ENCODE measurements around the gene UVRAG.

The UVRAG gene

GRCh38 chr11:76189682-76190081 is 374.7 kb downstream of the UVRAG start:
- no peak for TF ChIP-seq CTCF (IDR thresholded peaks at IDR 0.05; ENCODE audit: control insufficient read depth, insufficient read depth, low read depth, low read length, missing control alignments)
- DNase-seq (ENCODE audit: low read depth), result no peak
- H3K4me3 ChIP-seq (ENCODE audit: control insufficient read depth, low read depth, low read length), result no peak overlapping the region

DNA sequence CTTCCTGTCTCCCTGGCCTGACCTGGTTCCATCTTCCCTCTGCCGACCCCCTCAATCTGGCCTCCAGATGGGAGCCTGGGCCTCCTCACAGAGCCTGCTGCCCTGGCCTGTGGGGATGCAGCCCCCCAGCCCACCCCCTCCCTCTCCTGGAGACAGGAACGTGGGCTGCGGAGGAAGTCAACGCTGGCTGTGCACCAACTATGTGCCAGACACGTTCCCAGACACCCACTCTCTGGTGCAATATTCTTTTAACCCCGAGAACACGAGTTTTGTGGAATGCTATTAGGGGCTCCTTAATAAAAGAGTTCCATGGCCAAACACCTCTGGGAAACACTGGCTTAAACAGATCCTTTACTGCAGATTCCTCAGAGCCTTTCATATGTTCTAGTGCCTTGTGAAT is 375.4 kb downstream of the UVRAG start:
- no peak for TF ChIP-seq CTCF (IDR thresholded peaks at IDR 0.05; ENCODE audit: control insufficient read depth, insufficient read depth, low read depth, low read length, missing control alignments)
- no peak overlapping the region for H3K4me3 ChIP-seq (ENCODE audit: control insufficient read depth, low read depth, low read length)

More for the DNA sequence above, 375.4 kb downstream of the UVRAG start:
- no peak for DNase-seq (ENCODE audit: low read depth)

Data from AG09309 (cell line).